GM21576 (cell line): ENCODE measurements around the gene XRCC4.

Experiments
- ATAC-seq: cut with Tn5 transposase; IDR thresholded peaks from one replicate; pipeline ENCODE4 v1.9.1; 2021; ENCODE audit warnings: mild to moderate bottlenecking, moderate library complexity; ENCODE audit not compliant: unreplicated experiment

XRCC4 gene

GRCh38 chr5:83371726-83372125, 294.4 kb downstream of the XRCC4 start:
- no peak for ATAC-seq

GRCh38 chr5:83374547-83374946, 297.2 kb downstream of the XRCC4 start:
- ATAC-seq, result no peak

- no peak for ATAC-seq
Measured at GRCh38 chr5:83375049-83375745, 297.9 kb downstream of the XRCC4 start.

GRCh38 chr5:83376461-83376860, 299.1 kb downstream of the XRCC4 start:
- ATAC-seq, result no peak

- ATAC-seq, result no peak
Measured at GRCh38 chr5:83377131-83377865, 300.0 kb downstream of the XRCC4 start.

GRCh38 chr5:83378624-83379289, 301.4 kb downstream of the XRCC4 start:
- no peak for ATAC-seq

GRCh38 chr5:83385812-83386211, 308.5 kb downstream of the XRCC4 start:
- no peak for ATAC-seq

- ATAC-seq, result no peak
Measured at GRCh38 chr5:83387041-83387440, 309.7 kb downstream of the XRCC4 start.

- no peak for ATAC-seq
Measured at GRCh38 chr5:83388608-83389007, 311.3 kb downstream of the XRCC4 start.

GRCh38 chr5:83392766-83393503, 315.6 kb downstream of the XRCC4 start:
- ATAC-seq, result no peak

GRCh38 chr5:83393504-83393866, 316.1 kb downstream of the XRCC4 start:
- ATAC-seq, result no peak

- no peak for ATAC-seq
Measured at GRCh38 chr5:83394190-83394589, 316.8 kb downstream of the XRCC4 start.

- no peak for ATAC-seq
Measured at GRCh38 chr5:83396662-83397061, 319.3 kb downstream of the XRCC4 start.

GRCh38 chr5:83397658-83398057, 320.3 kb downstream of the XRCC4 start:
- no peak for ATAC-seq

GRCh38 chr5:83400241-83400640, 322.9 kb downstream of the XRCC4 start:
- no peak for ATAC-seq

- no peak for ATAC-seq
Measured at GRCh38 chr5:83400701-83401100, 323.4 kb downstream of the XRCC4 start.

- no peak for ATAC-seq
Measured at GRCh38 chr5:83401122-83401731, 323.9 kb downstream of the XRCC4 start.

GRCh38 chr5:83401775-83402174, 324.4 kb downstream of the XRCC4 start:
- no peak for ATAC-seq
